ENCODE results near the gene P2RX5.

DNA sequence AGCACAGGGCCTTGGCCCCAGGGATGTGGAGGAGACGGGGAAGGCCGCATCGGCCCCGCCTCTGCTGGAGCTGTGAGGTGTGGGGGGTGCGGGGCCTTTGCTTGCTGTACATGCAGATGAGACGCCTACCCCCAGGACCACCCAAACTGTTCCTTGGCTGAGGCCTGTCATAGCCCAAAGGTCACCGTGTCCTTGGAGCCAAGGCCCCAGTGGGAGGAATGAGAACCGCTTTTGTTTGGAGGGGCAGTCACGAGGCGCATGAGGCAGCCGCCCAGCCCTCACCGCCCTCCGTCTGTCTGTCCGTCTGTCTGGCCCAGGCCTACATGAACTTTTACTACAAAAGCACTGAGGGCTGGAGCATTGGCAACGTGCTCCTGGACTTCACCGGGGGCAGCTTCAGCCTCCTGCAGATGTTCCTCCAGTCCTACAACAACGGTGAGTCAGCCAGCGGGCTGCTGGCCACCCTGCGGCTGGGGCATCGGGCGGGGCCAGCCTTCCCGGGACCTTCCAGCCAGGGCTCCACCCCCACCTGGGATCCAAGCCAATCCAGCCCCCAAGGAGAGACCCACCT, 36.3 kb downstream of the P2RX5 start:
- TF ChIP-seq, protein P1, sequence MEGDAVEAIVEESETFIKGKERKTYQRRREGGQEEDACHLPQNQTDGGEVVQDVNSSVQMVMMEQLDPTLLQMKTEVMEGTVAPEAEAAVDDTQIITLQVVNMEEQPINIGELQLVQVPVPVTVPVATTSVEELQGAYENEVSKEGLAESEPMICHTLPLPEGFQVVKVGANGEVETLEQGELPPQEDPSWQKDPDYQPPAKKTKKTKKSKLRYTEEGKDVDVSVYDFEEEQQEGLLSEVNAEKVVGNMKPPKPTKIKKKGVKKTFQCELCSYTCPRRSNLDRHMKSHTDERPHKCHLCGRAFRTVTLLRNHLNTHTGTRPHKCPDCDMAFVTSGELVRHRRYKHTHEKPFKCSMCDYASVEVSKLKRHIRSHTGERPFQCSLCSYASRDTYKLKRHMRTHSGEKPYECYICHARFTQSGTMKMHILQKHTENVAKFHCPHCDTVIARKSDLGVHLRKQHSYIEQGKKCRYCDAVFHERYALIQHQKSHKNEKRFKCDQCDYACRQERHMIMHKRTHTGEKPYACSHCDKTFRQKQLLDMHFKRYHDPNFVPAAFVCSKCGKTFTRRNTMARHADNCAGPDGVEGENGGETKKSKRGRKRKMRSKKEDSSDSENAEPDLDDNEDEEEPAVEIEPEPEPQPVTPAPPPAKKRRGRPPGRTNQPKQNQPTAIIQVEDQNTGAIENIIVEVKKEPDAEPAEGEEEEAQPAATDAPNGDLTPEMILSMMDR (IDR thresholded peaks at IDR 0.05) = no peak
- TF ChIP-seq POLR2A (IDR thresholded peaks at IDR 0.05) = no peak

Data from thyroid gland (tissue), 4 donors.